GM12878 (cell line): ENCODE data around the gene OR10K2. TPM values are rescaled to one million over a fixed set of nuclear protein-coding genes. Genes with fewer than 3 reads are reported as not detected.

Source experiments
- SKIL ChIP-seq: fragments of 450-650 bp; IDR thresholded peaks from 2 replicates; pipeline ENCODE4 v1.6.1; 2017; ENCODE audit warnings: mild to moderate bottlenecking, low read depth, inconsistent platforms; ENCODE audit not compliant: poor library complexity, severe bottlenecking
- polyA plus RNA-seq, 11 experiments: library from polyadenylated mRNA; depleted of rRNA in 4 of 11; unstranded in 6 of 11; stranded (reverse) in 5 of 11; fragments of >200 nt; fragmentation: Nextera tagmentation in 4 of 11; fragmentation: Illumina TruSeq in 1 of 11; extraction: Ambion mirVana in 4 of 11; extraction: Trizol in 1 of 11; gene quantifications; 1 replicate in 1 of 11; 2 replicates in 10 of 11; pipeline versions ENCODE4 v1.2.1 to v1.2.3, GENCODE V29; 2011 to 2016; ENCODE audit warnings: inconsistent platforms in 2 of 11, missing spikeins in 2 of 11, low read depth in 1 of 11
- total RNA-seq, 4 experiments: library from RNA; depleted of rRNA in 3 of 4; stranded (reverse); fragments of >200 nt in 3 of 4; fragmentation: Illumina TruSeq in 1 of 4; extraction: Trizol in 1 of 4; gene quantifications; 2 replicates each; pipeline versions ENCODE4 v1.2.1 to v1.2.3, GENCODE V29; 2013 to 2021

Gene OR10K2
- total and polyA plus RNA-seq, 10 of the 15 experiments (the other 5 are each of a cell fraction or from before 2014, with no cell fraction given) = not detected

GRCh38 chr1:158371188-158371953 is 54.7 kb downstream of the OR10K2 start (continued):
- peak; percentile 34 for TF ChIP-seq SKIL

Other genes starting within 250 kb of the OR10K2 start
Only the 7 nearest of the 12 such genes appear.
- 7.2 and 7.8 TPM in 2 replicates for gene CD1C, start 136.3 kb downstream of the OR10K2 start, total RNA-seq (2014; rRNA removed)
- 8.5 and 10.0 TPM in 2 replicates for gene CD1C, start 136.3 kb downstream of the OR10K2 start, total RNA-seq (2014; rRNA removed; fragmentation: Illumina TruSeq; extraction: Trizol)
- gene CD1C, start 136.3 kb downstream of the OR10K2 start, total RNA-seq (2021) = 6.0 and 8.4 TPM in 2 replicates
- gene CD1C, start 136.3 kb downstream of the OR10K2 start, polyA plus RNA-seq (2011; rRNA removed) = 1.1 and 1.6 TPM in 2 replicates
- gene CD1C, start 136.3 kb downstream of the OR10K2 start, polyA plus RNA-seq (2014; fragmentation: Illumina TruSeq; extraction: Trizol) = 12.8 TPM in 2 replicates
- 10 to 100 TPM; 16.5 to 19.0 TPM for gene CD1C, start 136.3 kb downstream of the OR10K2 start, polyA plus RNA-seq (2014; fragmentation: Nextera tagmentation; extraction: Ambion mirVana)
- gene CD1C, start 136.3 kb downstream of the OR10K2 start, polyA plus RNA-seq (2014; rRNA removed) = 10.2 and 10.5 TPM in 2 replicates
- gene CD1C, start 136.3 kb downstream of the OR10K2 start, polyA plus RNA-seq (2016; fragmentation: Nextera tagmentation; extraction: Ambion mirVana) = 1 to 10 TPM in 1 of 2 experiments, under 1 TPM in 1; 0.82 to 1.1 TPM
- not detected in 2 replicates for gene CD1B, start 94.7 kb downstream of the OR10K2 start, total RNA-seq (2014; rRNA removed)
- not detected in 2 replicates for gene CD1B, start 94.7 kb downstream of the OR10K2 start, total RNA-seq (2014; rRNA removed; fragmentation: Illumina TruSeq; extraction: Trizol)
- not detected in 2 replicates for gene CD1B, start 94.7 kb downstream of the OR10K2 start, total RNA-seq (2021)
- gene CD1B, start 94.7 kb downstream of the OR10K2 start, polyA plus RNA-seq (2011; rRNA removed) = not detected in 2 replicates
- gene CD1B, start 94.7 kb downstream of the OR10K2 start, polyA plus RNA-seq (2014; fragmentation: Illumina TruSeq; extraction: Trizol) = not detected in 2 replicates
- gene CD1B, start 94.7 kb downstream of the OR10K2 start, polyA plus RNA-seq (2014; fragmentation: Nextera tagmentation; extraction: Ambion mirVana) = not detected
- not detected in 2 replicates for gene CD1B, start 94.7 kb downstream of the OR10K2 start, polyA plus RNA-seq (2014; rRNA removed)
- gene CD1B, start 94.7 kb downstream of the OR10K2 start, polyA plus RNA-seq (2016; fragmentation: Nextera tagmentation; extraction: Ambion mirVana) = not detected
- gene CD1E, start 72.3 kb downstream of the OR10K2 start, total RNA-seq (2014; rRNA removed) = not detected in 2 replicates
- gene CD1E, start 72.3 kb downstream of the OR10K2 start, total RNA-seq (2014; rRNA removed; fragmentation: Illumina TruSeq; extraction: Trizol) = not detected in 2 replicates
- not detected in 2 replicates for gene CD1E, start 72.3 kb downstream of the OR10K2 start, total RNA-seq (2021)
- 0.05 TPM in 1 of 2 replicates, not detected in the other for gene CD1E, start 72.3 kb downstream of the OR10K2 start, polyA plus RNA-seq (2011; rRNA removed)
- gene CD1E, start 72.3 kb downstream of the OR10K2 start, polyA plus RNA-seq (2014; fragmentation: Illumina TruSeq; extraction: Trizol) = 0.07 TPM in 1 of 2 replicates, not detected in the other
- under 1 TPM in 1 of 2 experiments, not detected in 1; 0.05 TPM for gene CD1E, start 72.3 kb downstream of the OR10K2 start, polyA plus RNA-seq (2014; fragmentation: Nextera tagmentation; extraction: Ambion mirVana)
- not detected in 2 replicates for gene CD1E, start 72.3 kb downstream of the OR10K2 start, polyA plus RNA-seq (2014; rRNA removed)
- gene CD1E, start 72.3 kb downstream of the OR10K2 start, polyA plus RNA-seq (2016; fragmentation: Nextera tagmentation; extraction: Ambion mirVana) = not detected
- not detected in 2 replicates for gene OR10T2, start 26.8 kb downstream of the OR10K2 start, total RNA-seq (2014; rRNA removed)
- gene OR10T2, start 26.8 kb downstream of the OR10K2 start, total RNA-seq (2014; rRNA removed; fragmentation: Illumina TruSeq; extraction: Trizol) = not detected in 2 replicates
- not detected in 2 replicates for gene OR10T2, start 26.8 kb downstream of the OR10K2 start, total RNA-seq (2021)
- not detected in 2 replicates for gene OR10T2, start 26.8 kb downstream of the OR10K2 start, polyA plus RNA-seq (2011; rRNA removed)
- gene OR10T2, start 26.8 kb downstream of the OR10K2 start, polyA plus RNA-seq (2014; fragmentation: Illumina TruSeq; extraction: Trizol) = not detected in 2 replicates
- gene OR10T2, start 26.8 kb downstream of the OR10K2 start, polyA plus RNA-seq (2014; fragmentation: Nextera tagmentation; extraction: Ambion mirVana) = not detected
- gene OR10T2, start 26.8 kb downstream of the OR10K2 start, polyA plus RNA-seq (2014; rRNA removed) = not detected in 2 replicates
- gene OR10T2, start 26.8 kb downstream of the OR10K2 start, polyA plus RNA-seq (2016; fragmentation: Nextera tagmentation; extraction: Ambion mirVana) = not detected
- not detected in 2 replicates for gene OR10K1, start 35.6 kb upstream of the OR10K2 start, total RNA-seq (2014; rRNA removed)
- not detected in 2 replicates for gene OR10K1, start 35.6 kb upstream of the OR10K2 start, total RNA-seq (2014; rRNA removed; fragmentation: Illumina TruSeq; extraction: Trizol)
- gene OR10K1, start 35.6 kb upstream of the OR10K2 start, total RNA-seq (2021) = not detected in 2 replicates
- gene OR10K1, start 35.6 kb upstream of the OR10K2 start, polyA plus RNA-seq (2011; rRNA removed) = not detected in 2 replicates
- gene OR10K1, start 35.6 kb upstream of the OR10K2 start, polyA plus RNA-seq (2014; fragmentation: Illumina TruSeq; extraction: Trizol) = not detected in 2 replicates
- gene OR10K1, start 35.6 kb upstream of the OR10K2 start, polyA plus RNA-seq (2014; fragmentation: Nextera tagmentation; extraction: Ambion mirVana) = not detected
- gene OR10K1, start 35.6 kb upstream of the OR10K2 start, polyA plus RNA-seq (2014; rRNA removed) = not detected in 2 replicates
- not detected for gene OR10K1, start 35.6 kb upstream of the OR10K2 start, polyA plus RNA-seq (2016; fragmentation: Nextera tagmentation; extraction: Ambion mirVana)
- gene OR10R2, start 46.0 kb upstream of the OR10K2 start, total RNA-seq (2014; rRNA removed) = not detected in 2 replicates
- gene OR10R2, start 46.0 kb upstream of the OR10K2 start, total RNA-seq (2014; rRNA removed; fragmentation: Illumina TruSeq; extraction: Trizol) = not detected in 2 replicates
- gene OR10R2, start 46.0 kb upstream of the OR10K2 start, total RNA-seq (2021) = not detected in 2 replicates
- gene OR10R2, start 46.0 kb upstream of the OR10K2 start, polyA plus RNA-seq (2011; rRNA removed) = not detected in 2 replicates
- not detected in 2 replicates for gene OR10R2, start 46.0 kb upstream of the OR10K2 start, polyA plus RNA-seq (2014; fragmentation: Illumina TruSeq; extraction: Trizol)
- gene OR10R2, start 46.0 kb upstream of the OR10K2 start, polyA plus RNA-seq (2014; fragmentation: Nextera tagmentation; extraction: Ambion mirVana) = not detected
- not detected in 2 replicates for gene OR10R2, start 46.0 kb upstream of the OR10K2 start, polyA plus RNA-seq (2014; rRNA removed)
- not detected for gene OR10R2, start 46.0 kb upstream of the OR10K2 start, polyA plus RNA-seq (2016; fragmentation: Nextera tagmentation; extraction: Ambion mirVana)
- not detected in 2 replicates for gene OR6Y1, start 128.2 kb upstream of the OR10K2 start, total RNA-seq (2014; rRNA removed)
- not detected in 2 replicates for gene OR6Y1, start 128.2 kb upstream of the OR10K2 start, total RNA-seq (2014; rRNA removed; fragmentation: Illumina TruSeq; extraction: Trizol)
- gene OR6Y1, start 128.2 kb upstream of the OR10K2 start, total RNA-seq (2021) = not detected in 2 replicates
- gene OR6Y1, start 128.2 kb upstream of the OR10K2 start, polyA plus RNA-seq (2011; rRNA removed) = not detected in 2 replicates
- gene OR6Y1, start 128.2 kb upstream of the OR10K2 start, polyA plus RNA-seq (2014; fragmentation: Illumina TruSeq; extraction: Trizol) = not detected in 2 replicates
- gene OR6Y1, start 128.2 kb upstream of the OR10K2 start, polyA plus RNA-seq (2014; fragmentation: Nextera tagmentation; extraction: Ambion mirVana) = not detected
- gene OR6Y1, start 128.2 kb upstream of the OR10K2 start, polyA plus RNA-seq (2014; rRNA removed) = not detected in 2 replicates
- not detected for gene OR6Y1, start 128.2 kb upstream of the OR10K2 start, polyA plus RNA-seq (2016; fragmentation: Nextera tagmentation; extraction: Ambion mirVana)